ENCODE results near the gene WFS1. TPM values are rescaled to one million over a fixed set of nuclear protein-coding genes. Genes with fewer than 3 reads are reported as not detected.

WFS1 gene
- total RNA-seq, 4 donors from 2014 or later = 62.3 to 159 (median 104) TPM

GRCh38 chr4:6262176-6262575, 7.5 kb upstream of the WFS1 start:
- Histone ChIP-seq H3K4me3 (no peak overlapping the region), H3K27me3 (peaks cover 0 to 13% (median 0%) of the 10 kb centered on the region in 4 donors), H3K36me3 (no peaks in the 10 kb centered on the region), H3K4me1 (no peaks in the 10 kb centered on the region), H3K27ac (replicated peaks in 1 of 4) (no peak overlapping the region), H3K9me3 (no peaks in the 10 kb centered on the region)
- intact Hi-C loops (cut with DNase I) = no loop called here
- 77% methylated on average over 12 of the region's 12 CpGs for WGBS
- DNase-seq (ENCODE audit: extremely low spot score) = no peak
- no peak for TF ChIP-seq EP300 (IDR thresholded peaks at IDR 0.05)
- TF ChIP-seq CTCF (IDR thresholded peaks at IDR 0.05) = no peak
- no peak for TF ChIP-seq POLR2AphosphoS5 (IDR thresholded peaks at IDR 0.05)
- no peak for TF ChIP-seq POLR2A (IDR thresholded peaks at IDR 0.05; ENCODE audit: low read depth)

- no peak overlapping the region for H3K4me3 ChIP-seq
- intact Hi-C loops (cut with DNase I) = no loop called here
- no peak for TF ChIP-seq EP300 (IDR thresholded peaks at IDR 0.05)
- no peak for TF ChIP-seq CTCF (IDR thresholded peaks at IDR 0.05)
- TF ChIP-seq POLR2AphosphoS5 (IDR thresholded peaks at IDR 0.05) = no peak
- no peak for TF ChIP-seq POLR2A (IDR thresholded peaks at IDR 0.05; ENCODE audit: low read depth)
- H3K4me1 ChIP-seq = no peaks in the 10 kb centered on the region
- no peaks in the 10 kb centered on the region for H3K36me3 ChIP-seq
- H3K27ac ChIP-seq (replicated peaks in 1 of 4) = no peak overlapping the region
- no peak for DNase-seq (ENCODE audit: extremely low spot score)
- no peaks in the 10 kb centered on the region for H3K9me3 ChIP-seq
- 86% methylated on average over 9 of the region's 10 CpGs for WGBS
- H3K27me3 ChIP-seq = peaks cover 0 to 13% (median 0%) of the 10 kb centered on the region in 4 donors
Observed at GRCh38 chr4:6262847-6263487, 6.7 kb upstream of the WFS1 start.

GRCh38 chr4:6263526-6264224, 6.0 kb upstream of the WFS1 start:
- H3K4me1 ChIP-seq = peaks cover 0 to under 1% (median 0%) of the 10 kb centered on the region in 4 donors
- H3K27me3 ChIP-seq = peaks cover 0 to 9% (median 0%) of the 10 kb centered on the region in 4 donors
- no peak overlapping the region for H3K4me3 ChIP-seq
- no peaks in the 10 kb centered on the region for H3K36me3 ChIP-seq
- TF ChIP-seq CTCF (IDR thresholded peaks at IDR 0.05) (no peak), EP300 (IDR thresholded peaks at IDR 0.05) (no peak), POLR2A (IDR thresholded peaks at IDR 0.05; ENCODE audit: low read depth) (no peak), POLR2AphosphoS5 (IDR thresholded peaks at IDR 0.05) (no peak)
- WGBS = 79% methylated on average over 14 of the region's 15 CpGs
- H3K27ac ChIP-seq (replicated peaks in 1 of 4) = no peak overlapping the region
- intact Hi-C loops (cut with DNase I) = loop anchor here (1.0 kb wide), 1 partner anchor 64 kb away; no protein-coding TSS in a partner anchor
- H3K9me3 ChIP-seq = no peaks in the 10 kb centered on the region
- no peak for DNase-seq (ENCODE audit: extremely low spot score)

GRCh38 chr4:6264225-6264540, 5.5 kb upstream of the WFS1 start:
- peaks cover 3 to 6% (median 5%) of the 10 kb centered on the region in 4 donors for H3K4me1 ChIP-seq
- TF ChIP-seq EP300 (IDR thresholded peaks at IDR 0.05) (no peak), POLR2A (IDR thresholded peaks at IDR 0.05; ENCODE audit: low read depth) (no peak), CTCF (IDR thresholded peaks at IDR 0.05) (peak; percentile 50 to 61 (median 59)), POLR2AphosphoS5 (IDR thresholded peaks at IDR 0.05) (no peak)
- WGBS = 57% methylated on average over 3 of the region's 3 CpGs
- no peaks in the 10 kb centered on the region for H3K36me3 ChIP-seq
- no peak overlapping the region for H3K4me3 ChIP-seq
- peaks cover 0 to 5% (median 0%) of the 10 kb centered on the region in 4 donors for H3K27me3 ChIP-seq
- H3K27ac ChIP-seq (replicated peaks in 1 of 4) = no peak overlapping the region
- intact Hi-C loops (cut with DNase I) = loop anchor here (1.0 kb wide), 1 partner anchor 63 kb away; no protein-coding TSS in a partner anchor
- no peaks in the 10 kb centered on the region for H3K9me3 ChIP-seq
- DNase-seq (ENCODE audit: extremely low spot score) = no peak

Data from esophagus muscularis mucosa (tissue), 4 donors.